Neural progenitor cell (in vitro differentiated cells): ENCODE measurements around the gene KDM5B. TPM values are rescaled to one million over a fixed set of nuclear protein-coding genes. Genes with fewer than 3 reads are reported as not detected.

ENCODE experiments used
- DNase-seq: peaks from one replicate; pipeline ENCODE4 v3.0.0-alpha.2; 2016; ENCODE audit warnings: low spot score
- H2AFZ ChIP-seq: fragments of 200-600 bp; sonication (generic); replicated peaks from 2 replicates; pipeline ENCODE4 v1.6.1; 2016; ENCODE audit warnings: antibody characterized with exemption
- H3F3A ChIP-seq: fragments of 200-600 bp; sonication (generic); 2 replicates; pipeline ENCODE4 v1.6.1; 2016; ENCODE audit warnings: antibody characterized with exemption, low read depth
- H3K27ac ChIP-seq: fragments of 200-600 bp; sonication (generic); 2 replicates; pipeline ENCODE4 v1.5.1; 2016; ENCODE audit warnings: mild to moderate bottlenecking
- H3K27me3 ChIP-seq: fragments of 200-600 bp; sonication (generic); 2 replicates; pipeline ENCODE4 v1.6.1; 2016; ENCODE audit warnings: mild to moderate bottlenecking, moderate library complexity
- H3K36me3 ChIP-seq: fragments of 200-600 bp; sonication (generic); 2 replicates; pipeline ENCODE4 v1.5.1; 2016
- H3K4me1 ChIP-seq: fragments of 200-600 bp; sonication (generic); 2 replicates; pipeline ENCODE4 v1.6.1; 2016; ENCODE audit warnings: mixed run types
- H3K4me2 ChIP-seq: fragments of 200-600 bp; sonication (generic); 2 replicates; pipeline ENCODE4 v1.6.1; 2016
- H3K4me3 ChIP-seq: fragments of 200-600 bp; sonication (generic); 2 replicates; pipeline ENCODE4 v1.5.1; 2016
- H3K79me2 ChIP-seq: fragments of 200-600 bp; sonication (generic); 2 replicates; pipeline ENCODE4 v1.6.1; 2016; ENCODE audit warnings: low read depth
- H3K9ac ChIP-seq: fragments of 200-600 bp; sonication (generic); 2 replicates; pipeline ENCODE4 v1.6.1; 2016
- H3K9me3 ChIP-seq: fragments of 200-600 bp; sonication (generic); 2 replicates; pipeline ENCODE4 v1.5.1; 2016; ENCODE audit warnings: low read depth
- H4K20me1 ChIP-seq: fragments of 200-600 bp; sonication (generic); 2 replicates; pipeline ENCODE4 v1.6.1; 2016; ENCODE audit warnings: low read depth
- H3K27ac Mint-ChIP-seq: 3 replicates; pipeline ENCODE4 v1.8.0; 2021; ENCODE audit warnings: mixed read lengths
- H3K27me3 Mint-ChIP-seq: 2 replicates; pipeline ENCODE4 v1.8.0; 2022; ENCODE audit warnings: low read depth, mild to moderate bottlenecking, inconsistent platforms, moderate library complexity, mixed read lengths; ENCODE audit not compliant: insufficient read depth
- H3K36me3 Mint-ChIP-seq: 3 replicates; pipeline ENCODE4 v1.8.0; 2021; ENCODE audit warnings: mixed read lengths
- H3K4me1 Mint-ChIP-seq: 3 replicates; pipeline ENCODE4 v1.8.0; 2021; ENCODE audit warnings: mixed read lengths
- H3K4me3 Mint-ChIP-seq: 3 replicates; pipeline ENCODE4 v1.8.0; 2021; ENCODE audit warnings: mild to moderate bottlenecking, moderate library complexity, mixed read lengths
- H3K9me3 Mint-ChIP-seq: 3 replicates; pipeline ENCODE4 v1.8.0; 2020; ENCODE audit warnings: mixed read lengths
- EZH2 ChIP-seq: fragments of 200-600 bp; sonication (generic); IDR thresholded peaks from 2 replicates; pipeline ENCODE4 v1.6.1; 2017; ENCODE audit warnings: antibody characterized with exemption, mild to moderate bottlenecking, moderate library complexity
- EZH2phosphoT487 ChIP-seq: fragments of 200-600 bp; sonication (generic); IDR thresholded peaks from 2 replicates; pipeline ENCODE4 v1.6.1; 2017; ENCODE audit warnings: antibody characterized with exemption
- total RNA-seq: library from RNA; depleted of rRNA; stranded (reverse); fragments of >200 nt; gene quantifications from 2 replicates; pipeline ENCODE4 v1.2.3, GENCODE V29; 2015; ENCODE audit warnings: low replicate concordance
- TF ChIP-seq, protein P1 (sequence below): fragments of 200-600 bp; sonication (generic); IDR thresholded peaks from 2 replicates; pipeline ENCODE4 v1.5.1; 2017; ENCODE audit warnings: antibody characterized with exemption, mild to moderate bottlenecking

Gene KDM5B
- total RNA-seq, 1 donor from 2014 or later = 283 TPM

DNA sequence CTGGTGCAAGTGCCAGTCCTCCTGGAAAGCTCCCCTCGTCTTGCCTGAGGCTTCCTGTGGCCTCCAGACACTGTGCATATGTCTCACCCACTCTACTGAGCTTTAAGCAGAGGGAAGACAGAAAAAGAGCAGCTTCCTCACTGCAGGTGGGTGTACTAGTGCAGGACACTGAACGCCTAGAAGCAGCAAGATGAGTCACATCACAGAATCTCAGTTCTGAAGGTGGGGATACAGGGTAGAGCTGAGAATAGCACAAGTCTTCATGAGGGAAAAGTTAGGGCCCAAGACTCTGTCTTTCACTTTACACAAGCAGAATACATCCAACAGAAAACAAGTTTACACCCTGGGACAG, 39.9 kb upstream of the KDM5B start:
- Histone ChIP-seq H3K4me3 (no peak overlapping the region), H3K36me3 (no peaks in the 10 kb centered on the region), H3K9ac (no peak overlapping the region), H3K9me3 (no peaks in the 10 kb centered on the region), H3K79me2 (peaks cover 3% of the 10 kb centered on the region), H2AFZ (no peak overlapping the region), H3F3A (peaks cover 11% of the 10 kb centered on the region), H3K27ac (no peak overlapping the region), H3K27me3 (no peaks in the 10 kb centered on the region), H3K4me2 (no peak overlapping the region), H3K4me1 (peaks cover 3% of the 10 kb centered on the region), H4K20me1 (no peaks in the 10 kb centered on the region)
- Mint-ChIP-seq H3K36me3 (no peaks in the 10 kb centered on the region), H3K4me1 (peaks cover 5% of the 10 kb centered on the region), H3K9me3 (no peaks in the 10 kb centered on the region), H3K4me3 (no peak overlapping the region), H3K27me3 (peaks cover 2% of the 10 kb centered on the region), H3K27ac (no peak overlapping the region)
- TF ChIP-seq EZH2 (no peak), EZH2phosphoT487 (no peak)
- TF ChIP-seq, protein P1, sequence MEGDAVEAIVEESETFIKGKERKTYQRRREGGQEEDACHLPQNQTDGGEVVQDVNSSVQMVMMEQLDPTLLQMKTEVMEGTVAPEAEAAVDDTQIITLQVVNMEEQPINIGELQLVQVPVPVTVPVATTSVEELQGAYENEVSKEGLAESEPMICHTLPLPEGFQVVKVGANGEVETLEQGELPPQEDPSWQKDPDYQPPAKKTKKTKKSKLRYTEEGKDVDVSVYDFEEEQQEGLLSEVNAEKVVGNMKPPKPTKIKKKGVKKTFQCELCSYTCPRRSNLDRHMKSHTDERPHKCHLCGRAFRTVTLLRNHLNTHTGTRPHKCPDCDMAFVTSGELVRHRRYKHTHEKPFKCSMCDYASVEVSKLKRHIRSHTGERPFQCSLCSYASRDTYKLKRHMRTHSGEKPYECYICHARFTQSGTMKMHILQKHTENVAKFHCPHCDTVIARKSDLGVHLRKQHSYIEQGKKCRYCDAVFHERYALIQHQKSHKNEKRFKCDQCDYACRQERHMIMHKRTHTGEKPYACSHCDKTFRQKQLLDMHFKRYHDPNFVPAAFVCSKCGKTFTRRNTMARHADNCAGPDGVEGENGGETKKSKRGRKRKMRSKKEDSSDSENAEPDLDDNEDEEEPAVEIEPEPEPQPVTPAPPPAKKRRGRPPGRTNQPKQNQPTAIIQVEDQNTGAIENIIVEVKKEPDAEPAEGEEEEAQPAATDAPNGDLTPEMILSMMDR = no peak
- no peak for DNase-seq

GRCh38 chr1:202844935-202845334, 36.7 kb upstream of the KDM5B start:
- Histone ChIP-seq H3K4me1 (peaks cover 10% of the 10 kb centered on the region), H3K36me3 (no peaks in the 10 kb centered on the region), H3K27ac (no peak overlapping the region), H3K4me3 (no peak overlapping the region), H3F3A (peaks cover 6% of the 10 kb centered on the region), H3K27me3 (no peaks in the 10 kb centered on the region), H2AFZ (no peak overlapping the region), H4K20me1 (no peaks in the 10 kb centered on the region), H3K4me2 (no peak overlapping the region), H3K79me2 (no peaks in the 10 kb centered on the region), H3K9ac (no peak overlapping the region), H3K9me3 (no peaks in the 10 kb centered on the region)
- Mint-ChIP-seq H3K36me3 (no peaks in the 10 kb centered on the region), H3K4me1 (peaks cover 12% of the 10 kb centered on the region), H3K9me3 (no peaks in the 10 kb centered on the region), H3K27me3 (peaks cover 2% of the 10 kb centered on the region), H3K27ac (no peak overlapping the region), H3K4me3 (no peak overlapping the region)
- no peak for TF ChIP-seq EZH2phosphoT487
- no peak for TF ChIP-seq EZH2
- TF ChIP-seq, protein P1 = no peak
- DNase-seq = peak; percentile 34

- H3K4me3 Mint-ChIP-seq = no peak overlapping the region
- H3K27ac ChIP-seq = no peak overlapping the region
- H3K9ac ChIP-seq = no peak overlapping the region
- peaks cover 10% of the 10 kb centered on the region for H3K4me1 ChIP-seq
- no peaks in the 10 kb centered on the region for H3K36me3 Mint-ChIP-seq
- H3K27ac Mint-ChIP-seq = no peak overlapping the region
- H2AFZ ChIP-seq = no peak overlapping the region
- no peaks in the 10 kb centered on the region for H3K36me3 ChIP-seq
- H3K4me3 ChIP-seq = no peak overlapping the region
- H3K27me3 Mint-ChIP-seq = peaks cover 2% of the 10 kb centered on the region
- peaks cover 6% of the 10 kb centered on the region for H3F3A ChIP-seq
- no peaks in the 10 kb centered on the region for H3K27me3 ChIP-seq
- H3K4me2 ChIP-seq = no peak overlapping the region
- TF ChIP-seq, protein P1 = no peak
- TF ChIP-seq EZH2phosphoT487 (no peak), EZH2 (no peak)
- no peaks in the 10 kb centered on the region for H4K20me1 ChIP-seq
- DNase-seq = no peak
- no peaks in the 10 kb centered on the region for H3K9me3 Mint-ChIP-seq
- no peaks in the 10 kb centered on the region for H3K79me2 ChIP-seq
- peaks cover 12% of the 10 kb centered on the region for H3K4me1 Mint-ChIP-seq
- no peaks in the 10 kb centered on the region for H3K9me3 ChIP-seq
Measured at GRCh38 chr1:202844259-202844658, 36.0 kb upstream of the KDM5B start.

DNA sequence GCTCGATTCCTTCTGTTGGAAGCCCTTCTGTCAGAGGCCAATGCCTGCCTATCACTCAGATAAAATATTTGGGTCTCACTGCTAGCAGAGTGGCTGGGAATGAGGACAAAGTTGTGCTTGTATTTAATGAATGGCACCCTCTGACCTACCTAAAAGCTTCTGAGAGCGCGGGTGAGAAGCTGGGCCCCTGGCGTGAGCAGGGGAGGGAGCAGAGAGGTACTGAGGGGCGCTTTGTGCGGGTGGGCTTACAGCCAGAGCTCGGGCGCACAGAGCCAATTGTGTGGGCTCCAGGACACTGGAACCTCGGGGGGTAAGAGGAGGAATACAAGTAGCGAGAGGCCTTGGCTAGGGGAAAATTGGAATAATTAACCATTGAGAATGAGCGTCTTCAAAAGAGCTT, 34.9 kb upstream of the KDM5B start:
- Mint-ChIP-seq H3K27ac (no peak overlapping the region), H3K9me3 (no peaks in the 10 kb centered on the region), H3K4me1 (peaks cover 12% of the 10 kb centered on the region), H3K4me3 (no peak overlapping the region), H3K36me3 (no peaks in the 10 kb centered on the region), H3K27me3 (peaks cover 3% of the 10 kb centered on the region)
- no peaks in the 10 kb centered on the region for H3K9me3 ChIP-seq
- H3F3A ChIP-seq = peaks cover 6% of the 10 kb centered on the region
- H3K9ac ChIP-seq = no peak overlapping the region
- H3K36me3 ChIP-seq = no peaks in the 10 kb centered on the region
- no peak overlapping the region for H3K4me3 ChIP-seq
- no peak overlapping the region for H3K27ac ChIP-seq
- peak; percentile 34 for DNase-seq
- TF ChIP-seq, protein P1 = no peak
- TF ChIP-seq EZH2phosphoT487 = no peak
- TF ChIP-seq EZH2 = no peak
- H3K79me2 ChIP-seq = no peaks in the 10 kb centered on the region
- no peak overlapping the region for H2AFZ ChIP-seq
- no peaks in the 10 kb centered on the region for H4K20me1 ChIP-seq
- H3K4me2 ChIP-seq = peak overlapping the region; percentile 60
- H3K4me1 ChIP-seq = peaks cover 10% of the 10 kb centered on the region
- H3K27me3 ChIP-seq = no peaks in the 10 kb centered on the region
